HEK293T (cell line): ENCODE data around the gene PATJ.

Experiments used
- ARNT ChIP-seq: fragments of 450-650 bp; IDR thresholded peaks from 2 replicates; pipeline ENCODE4 v1.6.1; 2017; ENCODE audit warnings: mild to moderate bottlenecking
- BHLHE40 ChIP-seq: fragments of 450-650 bp; IDR thresholded peaks from 2 replicates; pipeline ENCODE4 v1.6.1; 2016; ENCODE audit warnings: mild to moderate bottlenecking, moderate library complexity, borderline replicate concordance
- CTBP1 ChIP-seq: fragments of 450-650 bp; IDR thresholded peaks from 2 replicates; pipeline ENCODE4 v1.6.1; 2016; ENCODE audit warnings: borderline replicate concordance
- FOXK2 ChIP-seq: fragments of 450-650 bp; IDR thresholded peaks from 2 replicates; pipeline ENCODE4 v1.6.1; 2016; ENCODE audit warnings: mild to moderate bottlenecking
- FOXM1 ChIP-seq: fragments of 450-650 bp; IDR thresholded peaks from 2 replicates; pipeline ENCODE4 v1.6.1; 2017; ENCODE audit warnings: mild to moderate bottlenecking, borderline replicate concordance
- HDGF ChIP-seq: fragments of 450-650 bp; IDR thresholded peaks from 2 replicates; pipeline ENCODE4 v1.6.1; 2017; ENCODE audit warnings: antibody characterized with exemption, borderline replicate concordance
- L3MBTL2 ChIP-seq: fragments of 450-650 bp; conservative IDR thresholded peaks from 2 replicates; pipeline ENCODE4 v1.6.1; 2016; ENCODE audit warnings: mild to moderate bottlenecking
- LEF1 ChIP-seq: fragments of 450-650 bp; IDR thresholded peaks from 2 replicates; pipeline ENCODE4 v1.6.1; 2017; ENCODE audit warnings: mild to moderate bottlenecking, borderline replicate concordance
- PKNOX1 ChIP-seq: fragments of 450-650 bp; IDR thresholded peaks from 2 replicates; pipeline ENCODE4 v1.6.1; 2016
- SP1 ChIP-seq: fragments of 450-650 bp; IDR thresholded peaks from 2 replicates; pipeline ENCODE4 v1.6.1; 2017
- SUZ12 ChIP-seq: fragments of 450-650 bp; IDR thresholded peaks from 2 replicates; pipeline ENCODE4 v1.6.1; 2016; ENCODE audit warnings: mild to moderate bottlenecking
- TARDBP ChIP-seq: fragments of 450-650 bp; IDR thresholded peaks from 2 replicates; pipeline ENCODE4 v1.6.1; 2016

GRCh38 chr1:61699911-61700851 is 42.1 kb upstream of the PATJ start:
- TF ChIP-seq BHLHE40 (no peak), LEF1 (no peak), FOXK2 (no peak), ARNT (no peak), SP1 (no peak), FOXM1 (no peak), L3MBTL2 (no peak), SUZ12 (no peak), PKNOX1 (no peak), TARDBP (no peak), HDGF (no peak), CTBP1 (no peak)
